Activated CD4-positive, CD25-positive, alpha-beta regulatory T cell (primary cell): ENCODE measurements around the gene PKNOX2.

Experiments used
- DNase-seq, 4 experiments: peaks; one replicate each; lab custom pipeline; 2025; lab: John Stamatoyannopoulos, UW

The PKNOX2 gene

GRCh38 chr11:125442946-125443345 lies 278.4 kb downstream of the PKNOX2 start:
- no peak for DNase-seq

GRCh38 chr11:125443767-125444311 lies 279.3 kb downstream of the PKNOX2 start:
- DNase-seq, result no peak

- no peak for DNase-seq
Observed at GRCh38 chr11:125445731-125446130, 281.2 kb downstream of the PKNOX2 start.

DNA sequence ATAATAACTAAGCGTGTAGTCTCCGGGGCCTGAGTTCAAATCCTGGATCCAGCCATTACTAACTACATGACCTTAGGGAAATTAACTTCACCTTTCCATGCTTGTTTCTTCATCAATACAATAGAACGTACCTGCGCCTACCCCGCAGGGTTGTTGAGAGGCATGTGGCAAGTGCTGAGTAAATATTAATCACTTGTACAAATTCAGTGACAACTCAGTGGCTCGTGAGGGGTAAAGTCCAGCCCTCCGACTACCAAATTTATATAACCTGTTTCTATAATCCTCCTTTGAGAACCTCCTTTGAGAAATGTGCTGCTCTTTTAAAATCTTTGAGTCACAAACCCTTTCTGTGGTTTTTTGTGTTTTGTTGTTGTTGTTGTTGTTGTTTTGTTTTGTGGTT lies 281.7 kb downstream of the PKNOX2 start:
- DNase-seq, result no peak

DNA sequence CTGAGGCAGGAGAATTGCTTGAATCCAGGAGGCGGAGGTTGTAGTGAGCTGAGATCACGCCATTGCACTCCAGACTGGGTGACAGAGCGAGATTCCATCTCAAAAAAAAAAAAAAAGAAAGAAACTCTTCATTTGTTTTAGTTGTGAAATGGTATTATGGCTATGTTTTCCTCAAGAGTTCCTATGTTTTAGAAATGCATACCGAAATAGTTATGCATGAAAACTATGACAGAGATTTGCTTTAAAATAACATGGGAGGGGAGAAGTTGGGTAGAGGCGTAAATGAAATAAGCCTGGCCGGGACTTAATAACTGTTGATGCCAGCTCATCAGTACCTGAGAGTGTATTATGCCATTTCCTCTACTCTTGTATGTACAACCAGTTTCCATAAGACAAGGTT lies 283.2 kb downstream of the PKNOX2 start:
- no peak for DNase-seq

DNA sequence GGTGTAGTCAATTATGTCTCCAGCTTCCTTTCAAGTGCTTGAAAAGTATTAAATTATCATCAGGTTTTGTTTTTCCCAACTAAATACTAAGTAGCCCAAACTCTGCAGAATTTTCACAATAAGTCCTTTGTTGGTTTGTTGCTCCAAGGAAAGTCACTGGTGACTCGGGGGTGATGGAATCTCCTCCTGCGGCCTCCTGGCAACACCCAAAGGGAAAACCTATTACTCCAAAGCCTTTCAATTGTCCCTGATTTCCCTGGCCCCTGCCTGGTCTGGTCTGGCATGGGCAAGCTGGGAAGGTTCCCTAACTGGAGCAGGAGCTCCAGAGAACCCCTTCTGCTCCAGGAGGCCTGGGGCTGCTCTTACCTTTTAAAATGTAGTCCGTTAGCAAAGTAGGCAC lies 283.6 kb downstream of the PKNOX2 start:
- DNase-seq, result no peak

GRCh38 chr11:125449565-125449964 lies 285.0 kb downstream of the PKNOX2 start:
- no peak for DNase-seq

GRCh38 chr11:125451400-125452124 lies 287.0 kb downstream of the PKNOX2 start:
- DNase-seq, result no peak

- DNase-seq, result no peak
Observed at GRCh38 chr11:125452125-125452470, 287.5 kb downstream of the PKNOX2 start.

- DNase-seq, result no peak
Observed at GRCh38 chr11:125454047-125454446, 289.5 kb downstream of the PKNOX2 start.

DNA sequence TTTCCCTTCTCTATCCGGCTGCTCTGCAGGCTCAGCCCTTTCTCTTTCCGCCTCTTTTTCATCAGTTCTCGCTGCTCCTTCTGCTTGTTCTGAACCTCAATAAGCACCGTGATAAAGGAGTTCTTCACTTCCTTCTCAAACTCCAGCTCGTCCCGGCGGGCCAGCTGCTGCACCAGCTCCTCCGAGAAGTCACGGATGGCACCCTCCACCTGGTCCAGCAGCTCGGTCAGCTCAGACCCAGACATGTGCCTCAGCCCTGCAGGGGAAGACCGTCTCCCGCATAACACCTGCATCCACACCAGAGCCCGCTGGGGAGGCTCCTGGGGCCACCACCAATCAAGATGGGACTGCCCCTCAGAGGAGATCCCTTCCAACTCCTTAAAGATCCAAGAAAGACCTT lies 291.3 kb downstream of the PKNOX2 start:
- DNase-seq, result no peak

- no peak for DNase-seq
Observed at GRCh38 chr11:125457814-125458343, 293.3 kb downstream of the PKNOX2 start.

DNA sequence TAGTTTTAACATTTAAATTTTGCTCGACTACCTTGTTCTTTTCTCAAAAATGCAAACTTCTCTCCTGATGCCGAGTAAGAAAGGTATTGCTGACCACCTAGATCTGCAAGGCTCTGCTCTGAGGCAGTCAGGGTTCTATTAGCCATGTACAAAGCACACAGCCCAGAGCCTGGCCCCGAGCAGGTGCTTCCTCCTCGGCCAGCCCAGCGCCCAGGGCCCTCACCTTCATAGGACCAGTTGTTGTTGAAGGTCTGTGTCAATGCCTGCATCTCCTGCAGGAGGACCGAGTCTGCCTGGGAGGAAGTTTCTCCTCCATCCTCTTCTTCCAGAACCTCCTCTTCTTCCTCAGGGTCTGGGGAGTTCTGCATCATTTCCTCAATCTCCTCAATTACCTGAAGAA lies 295.7 kb downstream of the PKNOX2 start:
- DNase-seq, result no peak

GRCh38 chr11:125463590-125464269 lies 299.2 kb downstream of the PKNOX2 start:
- no peak for DNase-seq

DNA sequence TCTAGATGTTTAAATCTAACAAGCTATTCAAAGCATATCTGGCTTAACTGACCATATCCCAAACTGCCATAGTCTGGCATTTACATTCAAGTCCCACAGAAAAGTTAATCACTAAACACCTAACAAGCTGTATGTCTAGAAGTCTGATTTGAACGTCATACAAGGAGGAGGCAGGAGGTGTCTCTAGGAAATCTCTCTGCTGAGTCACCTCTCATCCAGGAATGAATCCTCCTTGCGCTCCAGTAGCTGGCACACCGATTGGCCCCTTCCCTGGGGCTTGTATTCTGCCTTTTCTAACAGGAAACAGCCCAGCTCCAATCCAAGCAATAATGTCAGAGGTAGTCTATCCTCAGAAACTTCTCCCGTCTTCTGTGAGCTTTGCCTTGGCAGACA lies 299.7 kb downstream of the PKNOX2 start:
- no peak for DNase-seq

DNA sequence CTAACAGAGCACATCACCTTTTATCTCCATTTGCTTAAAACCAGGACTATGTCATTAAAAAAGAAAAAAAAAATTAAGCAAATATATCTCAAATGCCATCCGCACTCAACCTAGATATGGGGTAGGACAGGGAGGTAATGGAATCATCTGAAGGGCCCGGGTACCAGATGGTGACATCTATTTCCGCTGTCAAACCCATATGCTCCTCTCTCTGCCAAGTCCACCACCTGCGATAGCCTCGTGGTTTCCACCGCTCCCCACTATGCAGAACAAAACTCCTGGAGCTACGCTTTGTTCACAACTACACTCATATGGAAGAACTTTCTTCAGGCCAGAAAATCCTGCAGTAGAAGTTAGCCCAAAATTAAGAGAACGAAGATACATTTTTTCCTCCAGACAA lies 300.1 kb downstream of the PKNOX2 start:
- no peak for DNase-seq

- no peak for DNase-seq
Observed at GRCh38 chr11:125465255-125465654, 300.7 kb downstream of the PKNOX2 start.

GRCh38 chr11:125465701-125466100 lies 301.1 kb downstream of the PKNOX2 start:
- DNase-seq, result no peak

DNA sequence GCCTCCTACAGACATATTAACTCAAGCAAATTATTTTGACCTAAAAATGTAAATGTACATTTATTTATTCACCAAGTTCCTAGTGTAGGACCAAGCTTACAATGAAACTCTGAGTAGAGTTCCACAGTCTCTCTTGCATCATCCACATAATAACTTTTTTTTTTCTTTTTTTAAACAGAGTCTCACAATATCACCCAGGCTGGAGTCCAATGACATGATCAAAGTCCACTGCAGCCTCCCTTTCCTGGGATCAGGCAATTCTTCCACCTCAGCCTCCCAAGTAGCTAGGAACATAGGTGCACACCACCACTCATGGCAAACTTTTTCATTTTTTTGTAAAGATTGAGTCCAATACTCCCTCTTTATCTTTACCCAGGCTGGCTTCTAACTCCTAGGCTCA lies 303.5 kb downstream of the PKNOX2 start:
- no peak for DNase-seq

GRCh38 chr11:125468852-125469251 lies 304.3 kb downstream of the PKNOX2 start:
- no peak for DNase-seq

- no peak for DNase-seq
Observed at GRCh38 chr11:125470355-125470754, 305.8 kb downstream of the PKNOX2 start.

DNA sequence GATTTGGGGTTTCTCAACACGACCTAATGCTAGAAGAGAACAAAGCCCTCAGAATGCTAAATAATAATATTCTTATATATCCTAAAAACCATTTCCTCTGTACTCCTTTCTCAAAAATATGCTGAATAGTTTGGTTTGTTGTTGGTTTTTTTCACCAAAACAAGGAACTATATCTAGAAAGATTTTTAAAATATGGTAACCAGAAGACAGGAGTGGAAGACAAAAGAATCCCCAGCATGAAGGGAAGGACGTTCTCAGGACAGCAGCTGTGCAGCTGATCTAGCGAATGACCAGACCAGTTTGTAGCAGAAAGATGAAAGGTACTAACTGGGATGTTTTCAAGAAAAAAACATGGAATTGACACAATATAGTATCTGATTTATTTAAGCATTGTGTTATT lies 312.2 kb downstream of the PKNOX2 start:
- no peak for DNase-seq

GRCh38 chr11:125479137-125479536 lies 314.6 kb downstream of the PKNOX2 start:
- DNase-seq, result no peak
